ENCODE measurements around the gene ZACN.

GRCh38 chr17:76104896-76105231, 25.9 kb downstream of the ZACN start:
- TF ChIP-seq CTCF (IDR thresholded peaks at IDR 0.05; ENCODE audit: insufficient read depth, low read depth, low read length), result no peak
- TF ChIP-seq EZH2 (IDR thresholded peaks at IDR 0.05; ENCODE audit: insufficient read depth, low read length), result no peak

Measured in astrocyte (in vitro differentiated cells and primary cell).